Measurements from ENCODE around the gene CCNL2. TPM values are rescaled to one million over a fixed set of nuclear protein-coding genes. Genes with fewer than 3 reads are reported as not detected.
A peak's percentile ranks its signal among the peaks of the same experiment; 100 is the strongest.

CCNL2 gene
- polyA plus RNA-seq, 2 of the 4 experiments (the other 2 are of a cell fraction) = 85.5 to 111 TPM

- Histone ChIP-seq H3K4me1 (peaks cover 21% of the 10 kb centered on the region), H3K4me2 (no peak overlapping the region), H3K4me3 (no peak overlapping the region), H3K9me3 (no peaks in the 10 kb centered on the region), H3K27ac (no peak overlapping the region)
- 95% methylated on average over 30 of the region's 32 CpGs for WGBS (ENCODE audit: missing lambda C conversion rate)
- DNase-seq (ENCODE audit: low read depth in 1 of 2, low spot score in 1 of 2) (peak in 1 of 2 experiments; percentile 1), ATAC-seq (no peak), FAIRE-seq (no peak)
- no peak for TF ChIP-seq KDM5A (IDR thresholded peaks at IDR 0.05)
- TF ChIP-seq NR3C1 (IDR thresholded peaks at IDR 0.05) = no peak
- ChIA-PET CTCF (interaction anchor here (0.8 to 8.5 kb wide), 9 partner anchors 13 to 70 kb away, joined by 3 to 162 read pairs (median 12); partner anchors contain the start of genes CCNL2 and MRPL20), POLR2A (no interaction called here)
Observed at GRCh38 chr1:1442069-1442770, 43.1 kb upstream of the CCNL2 start.

GRCh38 chr1:1441002-1441888 is 42.1 kb upstream of the CCNL2 start:
- WGBS (ENCODE audit: missing lambda C conversion rate) = 27% methylated on average over 12 of the region's 29 CpGs
- peaks cover 24% of the 10 kb centered on the region for H3K4me1 ChIP-seq
- DNase-seq (ENCODE audit: low read depth in 1 of 2, low spot score in 1 of 2) (peak in 1 of 2 experiments; percentile 71), ATAC-seq (peak; percentile 72 to 85), FAIRE-seq (no peak)
- no peak for TF ChIP-seq NR3C1 (IDR thresholded peaks at IDR 0.05)
- peak; percentile 40; the same call in 2 of the 3 replicates for TF ChIP-seq SMC3 (IDR thresholded peaks at IDR 0.05)
- no peak for TF ChIP-seq FOSL2 (IDR thresholded peaks at IDR 0.05)
- no peak for TF ChIP-seq FOSL2 (CRISPR knock-in tag; IDR thresholded peaks at IDR 0.05)
- TF ChIP-seq MYC (IDR thresholded peaks at IDR 0.05; ENCODE audit: borderline replicate concordance, low read length) = peak; percentile 67; the same call in 1 of the 2 replicates
- peak; percentile 37 to 49 for TF ChIP-seq RAD21 (conservative IDR thresholded peaks at IDR 0.05 in 1 of 2, IDR thresholded peaks at IDR 0.05 in 1 of 2)
- TF ChIP-seq HOXB5 (CRISPR knock-in tag; IDR thresholded peaks at IDR 0.05) = no peak
- no peak for TF ChIP-seq RFX5 (IDR thresholded peaks at IDR 0.05)
- TF ChIP-seq RCOR1 (IDR thresholded peaks at IDR 0.05; ENCODE audit: low read depth, low read length) = no peak
- no peak for TF ChIP-seq MAZ (IDR thresholded peaks at IDR 0.05; ENCODE audit: borderline replicate concordance, low read depth, low read length)
- no peak for TF ChIP-seq BCL3 (IDR thresholded peaks at IDR 0.05)
- no peak for TF ChIP-seq ZC3H11A (IDR thresholded peaks at IDR 0.05)
- no peak for TF ChIP-seq ZNF302 (CRISPR knock-in tag; IDR thresholded peaks at IDR 0.05)
- TF ChIP-seq, protein P1, sequence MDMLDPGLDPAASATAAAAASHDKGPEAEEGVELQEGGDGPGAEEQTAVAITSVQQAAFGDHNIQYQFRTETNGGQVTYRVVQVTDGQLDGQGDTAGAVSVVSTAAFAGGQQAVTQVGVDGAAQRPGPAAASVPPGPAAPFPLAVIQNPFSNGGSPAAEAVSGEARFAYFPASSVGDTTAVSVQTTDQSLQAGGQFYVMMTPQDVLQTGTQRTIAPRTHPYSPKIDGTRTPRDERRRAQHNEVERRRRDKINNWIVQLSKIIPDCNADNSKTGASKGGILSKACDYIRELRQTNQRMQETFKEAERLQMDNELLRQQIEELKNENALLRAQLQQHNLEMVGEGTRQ (IDR thresholded peaks at IDR 0.05) = no peak
- TF ChIP-seq HMGXB4 (CRISPR knock-in tag; IDR thresholded peaks at IDR 0.05; ENCODE audit: borderline replicate concordance) = no peak
- no peak for TF ChIP-seq ATOH8 (CRISPR knock-in tag; IDR thresholded peaks at IDR 0.05; ENCODE audit: low read depth)
- TF ChIP-seq KDM1A (IDR thresholded peaks at IDR 0.05; ENCODE audit: low read depth) = no peak
- no peak for TF ChIP-seq HOXA7 (CRISPR knock-in tag; IDR thresholded peaks at IDR 0.05)
- no peak for TF ChIP-seq FOSB (CRISPR knock-in tag; IDR thresholded peaks at IDR 0.05)
- no peak for TF ChIP-seq E2F6 (IDR thresholded peaks at IDR 0.05; ENCODE audit: borderline replicate concordance, low read depth)
- TF ChIP-seq, protein P2, sequence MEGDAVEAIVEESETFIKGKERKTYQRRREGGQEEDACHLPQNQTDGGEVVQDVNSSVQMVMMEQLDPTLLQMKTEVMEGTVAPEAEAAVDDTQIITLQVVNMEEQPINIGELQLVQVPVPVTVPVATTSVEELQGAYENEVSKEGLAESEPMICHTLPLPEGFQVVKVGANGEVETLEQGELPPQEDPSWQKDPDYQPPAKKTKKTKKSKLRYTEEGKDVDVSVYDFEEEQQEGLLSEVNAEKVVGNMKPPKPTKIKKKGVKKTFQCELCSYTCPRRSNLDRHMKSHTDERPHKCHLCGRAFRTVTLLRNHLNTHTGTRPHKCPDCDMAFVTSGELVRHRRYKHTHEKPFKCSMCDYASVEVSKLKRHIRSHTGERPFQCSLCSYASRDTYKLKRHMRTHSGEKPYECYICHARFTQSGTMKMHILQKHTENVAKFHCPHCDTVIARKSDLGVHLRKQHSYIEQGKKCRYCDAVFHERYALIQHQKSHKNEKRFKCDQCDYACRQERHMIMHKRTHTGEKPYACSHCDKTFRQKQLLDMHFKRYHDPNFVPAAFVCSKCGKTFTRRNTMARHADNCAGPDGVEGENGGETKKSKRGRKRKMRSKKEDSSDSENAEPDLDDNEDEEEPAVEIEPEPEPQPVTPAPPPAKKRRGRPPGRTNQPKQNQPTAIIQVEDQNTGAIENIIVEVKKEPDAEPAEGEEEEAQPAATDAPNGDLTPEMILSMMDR (IDR thresholded peaks at IDR 0.05) = peak; percentile 64
- TF ChIP-seq MAX (IDR thresholded peaks at IDR 0.05) = peak; percentile 78
- no peak for TF ChIP-seq PHF8 (IDR thresholded peaks at IDR 0.05; ENCODE audit: borderline replicate concordance, low read depth)
- ChIA-PET POLR2A (no interaction called here), CTCF (interaction anchor here (0.7 to 8.5 kb wide), 23 partner anchors 9 to 143 kb away, joined by 3 to 162 read pairs (median 6); partner anchors contain the start of genes ATAD3A, AURKAIP1, CCNL2 and DVL1)
- peak overlapping the region in 1 of 2 experiments; percentile 31; a peak in 2 of 6 replicates for H3K27ac ChIP-seq
- H3K4me2 ChIP-seq = 0 out of 3 replicates have a peak overlapping the region, but pooled peaks have one; percentile 26
- no peaks in the 10 kb centered on the region for H3K9me3 ChIP-seq
- H3K4me3 ChIP-seq = no peak overlapping the region
